HG02763 (cell line): Measurements from ENCODE around the gene RGS3.

Experiments used
- ATAC-seq: cut with Tn5 transposase; IDR thresholded peaks from one replicate; pipeline ENCODE4 v1.9.1; 2021; ENCODE audit warnings: mild to moderate bottlenecking, moderate library complexity; ENCODE audit not compliant: unreplicated experiment

RGS3 gene

DNA sequence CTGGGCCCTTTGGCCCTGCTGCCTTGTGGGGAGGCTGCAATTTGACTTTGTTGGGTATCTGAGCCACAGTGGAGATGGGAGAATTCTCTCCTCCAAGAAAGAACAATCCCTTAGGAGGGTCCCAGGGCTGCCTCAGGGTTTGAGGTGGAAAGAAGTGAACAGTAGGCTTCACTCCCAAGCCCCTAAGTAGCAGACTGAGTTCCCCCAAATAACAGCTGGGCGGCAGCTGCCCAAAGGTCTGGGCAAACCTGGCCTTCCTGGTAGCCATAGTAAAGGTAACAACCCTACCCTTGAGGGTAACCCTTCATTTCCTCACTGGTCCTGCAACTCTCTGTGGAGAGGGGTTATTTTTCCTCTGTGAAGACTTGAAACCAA is 746 bp downstream of the RGS3 start:
- ATAC-seq, result no peak

DNA sequence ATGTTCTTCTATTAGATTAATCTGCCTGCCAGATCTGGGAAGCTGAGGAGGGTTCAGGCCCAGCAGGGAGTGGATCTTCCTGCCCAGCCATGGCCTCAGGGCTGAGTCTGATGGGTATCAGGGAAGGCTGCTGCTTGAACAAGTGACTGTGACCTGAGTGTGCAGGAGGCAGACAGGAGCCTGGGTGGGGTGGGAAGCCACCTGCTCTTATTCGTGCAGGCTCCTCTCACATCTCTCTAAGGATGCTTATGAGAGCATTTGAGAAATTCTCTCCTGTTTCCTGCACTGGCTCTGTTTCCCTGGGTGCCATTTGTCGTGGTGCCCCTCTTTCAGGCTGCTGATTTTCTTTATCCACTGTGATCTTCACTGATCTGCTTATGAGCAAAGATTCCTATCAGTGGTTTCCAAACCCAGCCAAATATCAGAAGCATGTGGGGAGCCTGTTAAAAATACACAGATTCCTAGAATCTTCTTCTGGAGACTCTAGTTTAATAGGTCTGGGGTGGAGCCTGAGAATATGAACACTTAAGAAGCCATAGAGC is 2.1 kb downstream of the RGS3 start:
- ATAC-seq, result no peak

GRCh38 chr9:113467183-113467582 is 3.7 kb downstream of the RGS3 start:
- no peak for ATAC-seq

GRCh38 chr9:113468716-113469448 is 5.4 kb downstream of the RGS3 start:
- ATAC-seq, result no peak

DNA sequence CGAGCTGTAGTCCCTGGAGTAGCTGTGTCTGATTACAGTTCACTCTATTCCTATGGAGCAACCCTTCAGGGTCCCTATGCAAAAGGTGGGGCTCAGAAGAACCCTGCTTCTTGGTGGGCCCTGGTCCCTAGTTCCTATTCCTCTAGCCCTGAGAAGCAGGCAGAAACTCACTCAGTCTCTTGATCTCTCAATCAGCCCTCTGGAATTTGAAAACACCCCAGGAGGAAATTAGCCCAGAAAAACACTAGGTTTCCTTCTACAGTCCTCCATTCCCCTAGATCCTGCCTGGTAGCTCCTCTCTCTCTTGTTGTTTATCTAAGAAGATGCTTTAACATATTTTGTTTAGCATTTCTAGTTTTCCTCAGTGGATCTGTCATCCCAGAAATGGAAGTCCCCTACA is 7.6 kb downstream of the RGS3 start:
- ATAC-seq, result no peak

DNA sequence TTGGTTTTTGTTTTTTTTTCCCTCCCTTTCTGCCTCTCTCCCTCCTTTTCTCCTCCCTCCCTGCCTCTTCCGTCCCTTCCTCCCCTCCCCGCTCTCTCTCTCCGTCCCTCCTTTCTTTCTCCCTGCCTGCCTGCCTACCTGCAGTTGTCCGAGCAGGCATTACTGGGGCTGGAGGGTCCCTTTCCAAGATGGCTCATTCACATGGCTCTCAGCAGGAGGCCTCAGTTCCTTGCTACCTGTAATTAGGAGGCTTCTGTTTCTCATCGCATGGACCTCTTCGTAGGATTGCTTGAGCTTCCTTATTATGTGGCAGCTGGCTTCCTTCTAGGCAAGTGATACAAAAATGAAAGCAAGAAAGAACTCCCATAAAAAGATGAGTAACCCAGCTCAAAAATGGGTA is 8.0 kb downstream of the RGS3 start:
- ATAC-seq, result no peak

GRCh38 chr9:113472199-113472598 is 8.7 kb downstream of the RGS3 start:
- ATAC-seq, result no peak

- ATAC-seq, result no peak
Measured at GRCh38 chr9:113474360-113475028, 11.0 kb downstream of the RGS3 start.

DNA sequence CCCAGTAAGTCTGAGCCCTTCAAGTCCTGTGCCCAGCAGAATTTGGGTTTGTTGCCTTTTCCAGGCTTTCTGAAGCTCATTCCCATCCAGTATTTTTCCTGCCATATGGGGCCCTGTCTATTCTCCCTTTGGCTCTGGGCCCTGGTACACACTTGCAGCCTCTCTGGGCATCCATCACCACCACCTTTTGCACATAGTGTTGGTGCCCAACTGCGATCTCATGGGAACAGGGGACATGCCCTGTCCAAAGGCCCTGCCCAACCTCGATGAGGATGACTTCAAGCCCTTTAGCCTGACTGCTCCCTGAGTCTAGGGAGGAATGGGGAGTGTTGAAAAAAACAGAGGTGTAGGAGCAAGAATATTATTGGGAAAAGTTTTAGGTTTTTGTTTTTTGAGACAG is 11.5 kb downstream of the RGS3 start:
- no peak for ATAC-seq

DNA sequence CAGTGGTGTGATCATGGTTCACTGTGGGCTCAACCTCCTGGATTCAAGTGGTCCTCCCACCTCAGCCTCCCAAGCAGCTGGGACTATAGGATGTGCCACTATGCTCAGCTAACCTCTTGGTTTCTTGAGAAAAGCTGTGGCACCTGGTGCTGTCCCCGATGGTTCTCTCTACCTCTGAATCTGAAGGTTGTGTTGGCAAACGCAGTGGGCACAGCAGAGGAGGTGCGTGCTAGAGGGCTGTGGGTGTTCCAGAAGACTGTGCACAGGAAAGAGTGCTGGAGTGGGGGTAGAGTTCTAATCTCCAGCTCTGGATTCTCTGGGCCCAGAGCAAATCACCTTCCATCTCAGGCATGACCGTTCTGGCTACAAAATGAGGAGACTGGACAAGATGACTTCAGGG is 12.5 kb downstream of the RGS3 start:
- no peak for ATAC-seq

DNA sequence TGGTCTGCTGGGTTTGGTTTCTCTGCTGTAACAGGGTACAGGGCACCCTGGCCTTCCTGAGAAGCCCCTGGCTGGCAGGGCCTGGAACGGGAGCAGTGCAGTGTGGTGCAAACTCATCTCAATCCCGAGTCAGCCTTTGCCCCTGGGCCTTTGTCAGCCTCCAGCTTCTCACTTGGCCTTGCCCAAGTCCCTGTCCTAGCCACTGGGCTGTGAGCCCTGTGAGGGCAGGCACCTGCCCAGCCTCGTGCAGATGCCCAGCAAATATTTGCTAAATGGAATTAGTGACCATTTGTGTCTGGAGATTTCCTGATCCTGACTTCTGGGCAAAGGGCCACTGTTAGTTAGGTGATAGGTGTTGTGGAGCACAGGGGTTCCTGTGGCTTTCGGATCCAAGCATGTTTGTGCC is 13.0 kb downstream of the RGS3 start:
- no peak for ATAC-seq

DNA sequence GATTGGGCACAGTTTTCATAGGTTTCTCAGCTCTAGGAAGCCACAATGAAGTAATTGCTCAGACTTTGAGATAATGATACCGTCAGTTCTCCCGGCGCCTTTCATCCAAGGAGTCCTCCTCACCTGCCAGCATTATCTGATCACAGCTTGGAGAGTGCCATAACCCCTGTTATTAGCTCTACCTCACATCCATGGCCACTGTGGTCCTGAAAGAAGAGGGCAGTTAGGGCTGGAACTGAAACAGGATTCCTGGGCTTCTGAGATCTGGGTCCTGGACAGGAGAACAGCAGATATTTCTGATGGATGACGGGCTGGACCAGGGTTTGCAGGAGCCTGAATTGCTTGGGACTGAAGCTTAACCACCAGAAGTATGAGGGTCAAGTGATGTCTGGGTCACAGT is 13.5 kb downstream of the RGS3 start:
- no peak for ATAC-seq

GRCh38 chr9:113477661-113478060 is 14.1 kb downstream of the RGS3 start:
- no peak for ATAC-seq

DNA sequence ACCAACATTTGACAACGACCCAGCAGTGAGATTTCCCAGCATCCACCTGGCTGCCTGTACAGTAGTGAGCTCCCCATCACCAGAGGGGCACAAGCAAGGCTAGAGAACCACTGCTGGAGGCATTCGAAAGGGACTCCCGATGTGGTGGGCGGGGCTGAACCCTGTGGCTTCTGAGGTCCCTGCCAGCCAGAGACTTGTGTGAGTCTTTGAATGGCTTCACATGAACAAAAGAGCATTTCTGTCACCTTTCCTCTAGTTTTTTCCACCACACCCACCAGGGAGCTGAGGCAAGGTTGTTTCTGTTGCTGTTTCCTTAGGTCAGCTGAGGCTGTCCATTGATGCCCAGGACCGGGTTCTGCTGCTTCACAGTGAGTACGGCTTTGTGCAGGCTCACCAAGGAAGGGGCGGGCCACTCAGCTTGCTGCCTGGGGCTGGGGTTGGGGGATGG is 15.7 kb downstream of the RGS3 start:
- no peak for ATAC-seq

DNA sequence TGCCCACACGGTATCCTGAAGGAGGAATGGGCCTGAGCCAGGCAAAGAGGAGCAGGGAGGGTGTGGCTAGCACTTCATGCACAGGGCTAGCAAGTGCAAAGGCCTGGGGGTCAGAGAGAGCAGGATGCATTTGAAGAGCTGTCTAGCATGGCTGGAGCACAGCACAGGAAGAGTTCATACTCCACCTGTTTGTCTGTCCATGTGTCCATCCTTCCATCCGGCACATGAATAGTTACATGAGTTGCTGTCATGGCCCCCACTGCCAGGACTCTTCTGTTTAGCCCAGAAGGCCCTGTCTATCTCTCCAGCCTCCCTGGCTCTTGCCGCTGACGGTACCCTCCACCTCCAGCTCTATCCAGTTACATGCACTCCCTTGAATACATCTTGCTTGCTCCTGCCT is 17.1 kb downstream of the RGS3 start:
- no peak for ATAC-seq

DNA sequence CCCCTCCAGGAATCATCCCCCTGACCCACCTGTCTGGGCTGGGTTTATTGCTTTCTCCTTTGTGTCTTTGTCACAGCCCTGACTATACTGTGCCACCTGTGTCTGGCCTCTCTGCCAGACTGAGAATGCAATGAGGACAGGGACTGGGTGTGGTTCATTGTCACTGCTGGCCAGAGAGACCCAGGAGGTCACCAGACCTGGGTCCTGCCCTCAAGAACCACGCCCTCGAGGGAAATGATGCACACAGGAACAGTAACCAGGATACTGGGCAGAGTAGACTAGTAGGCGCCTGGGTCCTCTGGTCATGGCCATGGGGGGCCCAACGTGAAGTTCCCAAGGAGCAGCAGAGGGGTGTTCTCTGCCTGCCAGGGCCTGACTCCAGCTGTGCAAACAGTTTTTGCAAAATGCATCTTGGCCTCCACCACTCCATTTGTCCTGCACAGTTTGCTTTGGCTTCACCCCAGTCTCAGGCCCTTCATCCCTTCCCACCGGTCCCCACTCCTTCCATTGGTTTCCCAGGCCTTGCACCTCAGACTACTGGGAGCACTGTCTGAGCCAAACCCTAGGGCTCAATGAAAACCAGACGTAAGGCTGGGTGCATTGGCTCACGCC is 17.8 kb downstream of the RGS3 start:
- no peak for ATAC-seq

- no peak for ATAC-seq
Measured at GRCh38 chr9:113482341-113482740, 18.8 kb downstream of the RGS3 start.

DNA sequence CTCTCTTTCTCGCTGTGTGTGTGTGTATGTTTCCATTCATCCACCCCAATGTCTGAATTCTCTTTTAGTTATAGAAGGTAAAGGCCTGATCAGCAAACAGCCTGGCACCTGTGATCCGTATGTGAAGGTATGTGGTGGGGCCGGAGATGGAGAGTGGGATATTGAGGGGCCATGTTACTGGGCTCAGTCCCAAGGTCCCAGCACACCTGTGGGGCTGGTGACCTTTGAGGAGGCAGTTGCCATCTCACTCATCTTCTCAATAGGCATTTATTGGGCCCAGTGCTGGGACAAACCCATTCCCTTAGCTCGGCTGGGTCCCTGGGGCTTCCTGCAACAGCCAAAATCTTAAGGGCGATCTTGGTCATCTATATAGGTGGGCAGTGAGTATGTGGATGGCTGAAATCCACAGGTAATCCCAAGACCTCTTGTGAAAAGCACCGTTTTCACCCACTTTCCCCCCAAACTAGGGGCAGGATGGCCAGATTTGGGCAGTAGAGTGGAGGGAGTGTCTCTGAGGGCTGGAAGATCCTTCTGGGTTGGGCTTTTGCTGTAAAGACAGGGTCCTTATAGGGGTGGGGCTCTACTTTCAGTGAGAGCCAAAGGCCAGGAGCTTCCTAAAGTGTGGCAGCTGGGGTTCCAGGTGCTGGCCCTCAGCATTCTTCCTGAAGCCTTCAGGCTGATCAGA is 19.6 kb downstream of the RGS3 start:
- ATAC-seq, result no peak

DNA sequence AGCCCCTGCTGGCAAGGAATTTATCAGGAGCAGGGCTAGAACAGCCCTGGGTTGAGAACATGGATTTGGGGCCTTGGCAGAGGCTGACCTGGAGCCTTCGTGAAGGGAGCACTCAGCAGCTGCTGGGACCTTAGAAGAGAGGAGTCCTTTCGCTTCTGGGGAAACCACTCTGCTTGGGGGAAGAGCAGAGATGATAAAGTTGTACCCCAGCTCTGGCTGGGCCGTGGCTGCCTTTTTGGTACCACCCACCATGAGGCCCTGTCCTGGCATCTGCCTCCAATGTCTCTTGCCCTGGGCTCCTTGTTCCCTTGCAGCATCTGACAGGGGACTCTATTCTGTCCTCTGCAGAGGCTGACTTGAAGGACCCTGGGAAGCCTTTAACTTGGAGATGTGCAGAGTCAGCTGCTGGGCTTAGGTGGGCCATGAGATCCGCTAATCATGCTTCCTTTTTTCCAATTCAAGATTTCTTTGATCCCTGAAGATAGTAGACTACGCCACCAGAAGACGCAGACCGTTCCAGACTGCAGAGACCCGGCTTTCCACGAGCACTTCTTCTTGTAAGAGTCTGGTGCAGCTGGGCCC is 20.2 kb downstream of the RGS3 start:
- ATAC-seq, result no peak

- ATAC-seq, result no peak
Measured at GRCh38 chr9:113484258-113484730, 20.8 kb downstream of the RGS3 start.

DNA sequence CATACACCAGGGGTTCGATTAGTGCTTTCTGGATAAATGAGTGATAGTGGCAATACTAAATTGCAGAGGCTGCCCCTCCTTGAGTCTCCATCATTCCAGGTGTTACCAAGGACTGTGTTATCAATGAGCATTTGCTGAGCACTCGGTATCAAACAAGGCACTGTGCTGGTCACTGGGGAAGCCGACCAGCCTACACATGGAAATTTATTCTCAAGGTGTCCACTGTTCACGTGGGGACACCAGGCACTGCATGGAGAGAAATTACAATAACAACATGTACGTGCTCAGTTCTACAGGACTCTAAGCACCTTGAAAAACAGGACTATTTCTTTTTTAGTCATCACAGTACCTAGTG is 22.2 kb downstream of the RGS3 start:
- ATAC-seq, result no peak
